GM19438 (cell line): Measurements from ENCODE around the gene SELENOV.
"Not testable (repeated sequence)": the region's sequence is repeated elsewhere in the genome, so short reads cannot be mapped to it uniquely, and the experiment has no call there.

ENCODE experiments used
- ATAC-seq: cut with Tn5 transposase; IDR thresholded peaks from one replicate; pipeline ENCODE4 v1.9.1; 2021; ENCODE audit warnings: low read depth; ENCODE audit not compliant: unreplicated experiment

SELENOV gene

GRCh38 chr19:39514840-39515550 lies at the start of gene SELENOV:
SELENOV (plus strand) TSS chr19:39515139; CDS start chr19:39515213, 74 bp downstream.
- ATAC-seq: no peak

- no peak for ATAC-seq
Measured at GRCh38 chr19:39465956-39466747, 48.8 kb upstream of the SELENOV start.

GRCh38 chr19:39467941-39468340 lies 47.0 kb upstream of the SELENOV start:
- ATAC-seq: no peak

GRCh38 chr19:39469036-39469435 lies 45.9 kb upstream of the SELENOV start:
- no peak for ATAC-seq

- ATAC-seq: no peak
Measured at GRCh38 chr19:39469567-39469966, 45.4 kb upstream of the SELENOV start.

- ATAC-seq: no peak
Measured at GRCh38 chr19:39470724-39471339, 44.1 kb upstream of the SELENOV start.

- ATAC-seq: no peak
Measured at GRCh38 chr19:39471756-39472536, 43.0 kb upstream of the SELENOV start.

GRCh38 chr19:39472746-39473442 lies 42.0 kb upstream of the SELENOV start:
- ATAC-seq: no peak

GRCh38 chr19:39473443-39473960 lies 41.4 kb upstream of the SELENOV start:
- no peak for ATAC-seq

- no peak for ATAC-seq
Measured at GRCh38 chr19:39474139-39474620, 40.8 kb upstream of the SELENOV start.

GRCh38 chr19:39475748-39476147 lies 39.2 kb upstream of the SELENOV start:
- ATAC-seq: no peak

GRCh38 chr19:39479319-39479801 lies 35.6 kb upstream of the SELENOV start:
- not testable (repeated sequence) for ATAC-seq

- no peak for ATAC-seq
Measured at GRCh38 chr19:39479916-39480315, 35.0 kb upstream of the SELENOV start.

- peak; percentile 83 for ATAC-seq
Measured at GRCh38 chr19:39480337-39481228, 34.4 kb upstream of the SELENOV start, which contains the start of gene TIMM50. TIMM50 (plus strand) TSS chr19:39480838; CDS start chr19:39480854, 16 bp downstream.

- no peak for ATAC-seq
Measured at GRCh38 chr19:39481229-39481545, 33.8 kb upstream of the SELENOV start.

GRCh38 chr19:39481676-39482075 lies 33.3 kb upstream of the SELENOV start:
- ATAC-seq: no peak

- ATAC-seq: no peak
Measured at GRCh38 chr19:39483141-39483540, 31.8 kb upstream of the SELENOV start.

GRCh38 chr19:39489756-39490155 lies 25.2 kb upstream of the SELENOV start:
- ATAC-seq: no peak

- ATAC-seq: no peak
Measured at GRCh38 chr19:39492225-39492624, 22.7 kb upstream of the SELENOV start.
